Panc1 (cell line): Measurements from ENCODE around the gene PDLIM3. TPM values are rescaled to one million over a fixed set of nuclear protein-coding genes. Genes with fewer than 3 reads are reported as not detected.

Experiments used
- ATAC-seq: fragments of 200-7000 bp; cut with Tn5 transposase; 2 replicates; pipeline ENCODE4 v1.9.1; 2020; ENCODE audit warnings: mild to moderate bottlenecking, moderate library complexity
- BruUV-seq: library from RNA; stranded (reverse); fragments of 400-500 nt; replicated peaks from 2 replicates; lab custom pipeline; 2021; lab: Mats Ljungman, UMichigan
- CTCF ChIA-PET: fragments of 300-600 bp; sonication (Branson Sonifier 250); formaldehyde crosslinking; loops from one replicate; lab custom pipeline; 2022; ENCODE audit warnings: antibody characterized with exemption; lab: Charles Lee
- POLR2A ChIA-PET: fragments of 300-600 bp; sonication (Branson Sonifier 250); formaldehyde crosslinking; loops from one replicate; lab custom pipeline; 2022; ENCODE audit warnings: antibody characterized with exemption; lab: Charles Lee
- DNase-seq: peaks from one replicate; pipeline ENCODE4 v3.0.0-alpha.2; 2010; ENCODE audit warnings: low read depth, low spot score
- H3K27ac ChIP-seq: 2 replicates; pipeline ENCODE4 v1.5.1; 2011; ENCODE audit warnings: mild to moderate bottlenecking, low read length, inconsistent platforms
- H3K27me3 ChIP-seq: fragments of 200-500 bp; sonication (Bioruptor generic); 2 replicates; pipeline ENCODE4 v1.6.0; 2014; ENCODE audit warnings: low read length, inconsistent platforms; ENCODE audit not compliant: control insufficient read depth, insufficient read depth
- H3K36me3 ChIP-seq: fragments of 200-500 bp; sonication (Bioruptor generic); 2 replicates; pipeline ENCODE4 v1.5.1; 2014; ENCODE audit warnings: inconsistent platforms, mild to moderate bottlenecking, low read length, moderate library complexity; ENCODE audit not compliant: control insufficient read depth, insufficient read depth
- H3K4me1 ChIP-seq: 2 replicates; pipeline ENCODE4 v1.5.1; 2011; ENCODE audit warnings: inconsistent platforms, mild to moderate bottlenecking, low read length, moderate library complexity; ENCODE audit not compliant: control insufficient read depth, insufficient read depth
- H3K4me3 ChIP-seq, 2 experiments: 2 replicates each; pipeline ENCODE4 v1.5.1; 2011 to 2012; ENCODE audit warnings: low read depth in 2 of 2, low read length in 2 of 2, mild to moderate bottlenecking in 2 of 2, inconsistent platforms in 1 of 2, moderate library complexity in 1 of 2
- H3K9me3 ChIP-seq: fragments of 200-500 bp; sonication (Bioruptor generic); 2 replicates; pipeline ENCODE4 v1.5.1; 2014; ENCODE audit warnings: low read depth, mild to moderate bottlenecking, inconsistent platforms, low read length, moderate library complexity; ENCODE audit not compliant: control insufficient read depth, insufficient read depth
- POLR2AphosphoS5 ChIP-seq: IDR thresholded peaks from 2 replicates; pipeline ENCODE4 v1.6.1; 2012; ENCODE audit warnings: mild to moderate bottlenecking, low read depth, low read length, moderate library complexity
- REST ChIP-seq, 2 experiments: IDR thresholded peaks; 2 replicates each; pipeline ENCODE4 v1.6.1; 2011 to 2012; ENCODE audit warnings: low read depth in 2 of 2, control low read depth in 1 of 2, low read length in 1 of 2, mild to moderate bottlenecking in 1 of 2, moderate library complexity in 1 of 2; ENCODE audit not compliant: insufficient read depth in 1 of 2
- SIN3A ChIP-seq: IDR thresholded peaks from 2 replicates; pipeline ENCODE4 v1.6.1; 2012; ENCODE audit warnings: low read depth, mild to moderate bottlenecking, low read length, moderate library complexity, borderline replicate concordance; ENCODE audit not compliant: insufficient read depth
- TCF7L2 ChIP-seq: IDR thresholded peaks from 2 replicates; pipeline ENCODE4 v1.6.1; 2011; ENCODE audit warnings: mild to moderate bottlenecking, low read depth, low read length, inconsistent platforms
- in situ Hi-C: cut with HindIII; loops from 2 replicates; pipeline ENCODE4 v1.10.0; 2016; ENCODE audit warnings: low sequenced_read_pairs, low pct_unique_long_range_greater_than_20kb
- intact Hi-C: fragments of 100-400 bp; cut with micrococcal nuclease; formaldehyde crosslinking; loops from one replicate; pipeline ENCODE4 v1.10.0; 2022; ENCODE audit not compliant: unreplicated experiment
- total RNA-seq: library from RNA; stranded (reverse); gene quantifications from one replicate; pipeline ENCODE4 v1.2.1, GENCODE V29; 2021; ENCODE audit not compliant: unreplicated experiment
- TF ChIP-seq, protein P1 (sequence below): fragments of 450-650 bp; IDR thresholded peaks from 2 replicates; pipeline ENCODE4 v1.5.1; 2017; ENCODE audit warnings: mild to moderate bottlenecking

PDLIM3 gene
- total RNA-seq, 1 experiment from 2014 or later: 0.10 TPM

GRCh38 chr4:185562531-185562930 is 27.2 kb upstream of the PDLIM3 start:
- no peak for ATAC-seq
- Histone ChIP-seq H3K36me3 (no peaks in the 10 kb centered on the region), H3K4me3 (no peak overlapping the region), H3K27me3 (no peaks in the 10 kb centered on the region), H3K27ac (no peak overlapping the region), H3K9me3 (no peaks in the 10 kb centered on the region), H3K4me1 (no peaks in the 10 kb centered on the region)
- POLR2A ChIA-PET: no interaction called here
- in situ Hi-C loops: no loop called here
- TF ChIP-seq POLR2AphosphoS5 (no peak), SIN3A (no peak), TCF7L2 (no peak), REST (IDR thresholded peaks at IDR 0.05; ENCODE audit: insufficient read depth in 1 of 2, low read depth in 2 of 2, low read length in 1 of 2) (no peak)
- TF ChIP-seq, protein P1, sequence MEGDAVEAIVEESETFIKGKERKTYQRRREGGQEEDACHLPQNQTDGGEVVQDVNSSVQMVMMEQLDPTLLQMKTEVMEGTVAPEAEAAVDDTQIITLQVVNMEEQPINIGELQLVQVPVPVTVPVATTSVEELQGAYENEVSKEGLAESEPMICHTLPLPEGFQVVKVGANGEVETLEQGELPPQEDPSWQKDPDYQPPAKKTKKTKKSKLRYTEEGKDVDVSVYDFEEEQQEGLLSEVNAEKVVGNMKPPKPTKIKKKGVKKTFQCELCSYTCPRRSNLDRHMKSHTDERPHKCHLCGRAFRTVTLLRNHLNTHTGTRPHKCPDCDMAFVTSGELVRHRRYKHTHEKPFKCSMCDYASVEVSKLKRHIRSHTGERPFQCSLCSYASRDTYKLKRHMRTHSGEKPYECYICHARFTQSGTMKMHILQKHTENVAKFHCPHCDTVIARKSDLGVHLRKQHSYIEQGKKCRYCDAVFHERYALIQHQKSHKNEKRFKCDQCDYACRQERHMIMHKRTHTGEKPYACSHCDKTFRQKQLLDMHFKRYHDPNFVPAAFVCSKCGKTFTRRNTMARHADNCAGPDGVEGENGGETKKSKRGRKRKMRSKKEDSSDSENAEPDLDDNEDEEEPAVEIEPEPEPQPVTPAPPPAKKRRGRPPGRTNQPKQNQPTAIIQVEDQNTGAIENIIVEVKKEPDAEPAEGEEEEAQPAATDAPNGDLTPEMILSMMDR: no peak
- intact Hi-C loops: no loop called here
- BruUV-seq: no TSS peak
- CTCF ChIA-PET: interaction anchor here (0.6 to 0.7 kb wide), 2 partner anchors 72 to 1641 kb away, joined by 3 to 6 read pairs; no protein-coding TSS in a partner anchor
- DNase-seq: no peak

DNA sequence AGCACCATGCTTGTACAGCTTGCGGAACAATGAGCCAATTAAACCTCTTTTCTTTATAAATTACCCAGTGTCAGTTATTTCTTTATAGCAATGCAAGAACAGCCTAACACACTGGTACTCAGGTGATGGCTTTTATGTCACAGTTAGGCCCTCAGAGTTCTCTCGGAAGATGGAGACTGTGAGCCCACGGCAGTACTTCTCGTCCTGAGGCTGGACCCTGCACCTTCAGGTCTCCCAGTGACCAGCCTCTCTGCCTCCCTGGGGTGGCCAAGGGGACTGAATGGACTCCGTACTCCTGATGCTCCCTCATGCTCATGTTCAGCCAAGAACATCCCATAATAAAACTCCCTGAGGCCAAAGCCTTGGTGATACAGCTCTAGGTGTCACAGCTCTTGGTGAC is 25.0 kb upstream of the PDLIM3 start:
- intact Hi-C loops (no loop called here), in situ Hi-C loops (no loop called here)
- Histone ChIP-seq H3K4me3 (no peak overlapping the region), H3K27ac (no peak overlapping the region), H3K36me3 (no peaks in the 10 kb centered on the region), H3K9me3 (no peaks in the 10 kb centered on the region), H3K27me3 (no peaks in the 10 kb centered on the region), H3K4me1 (no peaks in the 10 kb centered on the region)
- CTCF ChIA-PET: no interaction called here
- BruUV-seq: no TSS peak
- POLR2A ChIA-PET: no interaction called here
- no peak for TF ChIP-seq REST (IDR thresholded peaks at IDR 0.05; ENCODE audit: insufficient read depth in 1 of 2, low read depth in 2 of 2, low read length in 1 of 2)
- TF ChIP-seq SIN3A: no peak
- no peak for TF ChIP-seq POLR2AphosphoS5
- TF ChIP-seq TCF7L2: no peak
- TF ChIP-seq, protein P1: no peak
- ATAC-seq (no peak), DNase-seq (no peak)
